NCI-H2107 treated with DMSO at 0.1 percent for 48 hours (cell line): ENCODE results near the gene DMXL2.
"Not testable (repeated sequence)": the region's sequence is repeated elsewhere in the genome, so short reads cannot be mapped to it uniquely, and the experiment has no call there.

Experiments
- DNase-seq: peaks from one replicate; lab custom pipeline; 2025; ENCODE audit not compliant: unreplicated experiment; lab: John Stamatoyannopoulos, UW

DMXL2 gene

GRCh38 chr15:51579012-51579411 is 43.6 kb downstream of the DMXL2 start:
- DNase-seq: no peak

GRCh38 chr15:51577636-51578304 is 44.8 kb downstream of the DMXL2 start:
- DNase-seq: no peak

GRCh38 chr15:51576911-51577500 is 45.6 kb downstream of the DMXL2 start:
- no peak for DNase-seq

GRCh38 chr15:51576286-51576850 is 46.2 kb downstream of the DMXL2 start:
- DNase-seq: no peak

- DNase-seq: no peak
Observed at GRCh38 chr15:51575775-51576174, 46.8 kb downstream of the DMXL2 start.

DNA sequence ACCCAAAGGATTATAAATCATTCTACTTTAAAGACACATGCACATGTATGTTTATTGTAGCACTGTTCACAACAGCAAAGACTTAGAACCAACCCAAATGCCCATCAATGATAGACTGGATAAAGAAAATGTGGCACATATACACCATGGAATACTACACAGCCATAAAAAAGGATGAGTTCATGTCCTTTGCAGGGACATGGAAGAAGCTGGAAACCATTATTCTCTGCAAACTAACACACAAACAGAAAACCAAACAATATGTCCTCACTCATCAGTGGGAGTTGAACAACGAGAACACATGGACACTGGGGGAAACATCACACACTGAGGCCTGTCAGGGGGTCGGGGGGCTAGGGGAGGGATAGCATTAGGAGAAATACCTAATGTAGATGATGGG is 49.2 kb downstream of the DMXL2 start:
- DNase-seq: not testable (repeated sequence)

DNA sequence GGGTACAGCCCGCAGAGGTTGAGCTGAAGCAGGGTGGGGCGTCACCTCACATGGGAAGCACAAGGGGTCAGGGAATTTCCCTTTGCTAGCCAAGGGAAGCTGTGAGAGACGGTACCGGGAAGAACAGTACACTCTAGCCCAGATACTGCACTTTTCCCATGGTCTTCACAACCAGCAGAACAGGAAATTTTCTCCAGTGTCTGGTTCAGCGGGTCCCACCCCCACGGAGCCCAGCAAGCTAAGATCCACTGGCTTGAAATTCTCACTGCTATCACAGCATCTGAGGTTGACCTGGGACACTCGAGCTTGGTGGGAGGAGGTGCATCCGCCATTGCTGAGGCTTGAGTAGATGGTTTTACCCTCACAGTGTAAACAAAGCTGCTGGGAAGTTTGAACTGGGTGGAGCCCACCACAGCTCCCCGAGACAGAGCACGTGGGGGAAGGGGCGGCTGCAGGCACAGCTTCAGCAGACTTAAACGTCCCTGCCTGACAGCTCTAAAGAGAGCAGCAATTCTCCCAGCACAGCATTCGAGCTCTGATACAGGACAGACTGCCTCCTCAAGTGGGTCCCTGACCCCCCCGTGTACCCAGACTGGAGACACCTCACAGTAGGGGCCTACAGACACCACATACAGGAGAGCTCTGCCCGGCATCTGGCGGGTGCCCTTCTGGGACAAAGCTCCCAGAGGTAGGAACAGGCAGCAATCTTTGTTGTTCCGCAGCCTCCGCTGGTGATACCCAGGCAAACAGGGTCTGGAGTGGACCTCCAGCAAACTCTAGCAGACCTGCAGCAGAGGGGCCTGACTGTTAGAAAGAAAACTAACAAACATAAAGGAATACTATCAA is 53.4 kb downstream of the DMXL2 start:
- DNase-seq: not testable (repeated sequence)

DNA sequence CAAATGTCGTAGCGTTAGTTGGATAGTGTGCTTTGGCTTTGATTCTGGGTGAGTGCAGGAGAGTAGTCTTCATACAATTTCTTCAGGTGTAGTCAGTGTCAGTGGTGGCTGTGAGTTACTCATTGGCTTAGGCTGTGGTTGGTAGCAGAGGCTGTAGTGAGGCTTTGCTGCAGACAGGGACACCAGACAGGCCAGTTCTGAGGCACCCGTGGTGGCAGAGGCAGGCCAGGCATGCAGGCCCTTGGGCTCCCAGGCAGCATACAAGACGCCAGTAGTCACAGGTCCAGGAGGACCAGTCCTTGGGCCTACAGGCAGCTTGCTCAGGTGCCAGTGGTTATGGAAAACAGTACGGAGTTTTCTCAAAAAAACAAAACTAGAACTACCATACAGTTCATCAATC is 61.3 kb downstream of the DMXL2 start:
- no peak for DNase-seq

- DNase-seq: no peak
Observed at GRCh38 chr15:51558876-51559275, 63.7 kb downstream of the DMXL2 start.

DNA sequence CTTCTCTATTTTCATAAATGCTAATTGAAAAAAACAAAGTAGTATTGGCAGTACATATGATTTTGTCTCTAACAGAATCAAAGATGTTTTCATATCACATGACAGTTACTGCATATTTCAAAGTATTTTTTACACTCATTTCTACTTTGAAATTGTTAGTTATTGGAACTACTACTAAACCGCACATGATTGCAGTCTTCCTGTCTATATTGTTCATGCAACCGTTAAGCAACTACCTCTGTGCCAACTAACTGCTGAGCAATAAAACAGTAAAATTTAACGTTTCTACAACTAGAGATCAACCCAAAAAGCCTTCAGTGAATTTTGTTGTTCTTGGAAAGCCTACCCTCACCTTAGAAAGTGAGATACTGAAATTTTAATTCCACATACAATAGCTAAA is 64.2 kb downstream of the DMXL2 start:
- no peak for DNase-seq

DNA sequence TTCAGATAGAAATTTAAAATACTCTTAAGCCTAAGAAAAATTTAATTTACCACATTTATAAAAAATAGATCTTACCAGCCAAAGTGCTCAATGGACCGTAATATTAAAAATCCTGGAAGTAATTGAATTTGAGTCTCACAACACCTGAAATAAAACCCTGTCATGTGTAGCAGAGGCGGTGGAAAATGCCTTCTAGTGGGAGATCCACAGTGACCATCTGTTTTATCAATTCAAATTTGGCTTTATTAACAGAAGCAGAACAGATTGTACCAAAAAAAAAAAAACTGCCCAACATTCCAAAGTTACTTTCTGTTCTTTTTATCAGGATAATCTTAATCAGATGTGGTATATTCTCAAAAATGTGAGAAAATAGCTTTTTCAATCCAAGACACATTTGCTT is 71.7 kb downstream of the DMXL2 start:
- no peak for DNase-seq

DNA sequence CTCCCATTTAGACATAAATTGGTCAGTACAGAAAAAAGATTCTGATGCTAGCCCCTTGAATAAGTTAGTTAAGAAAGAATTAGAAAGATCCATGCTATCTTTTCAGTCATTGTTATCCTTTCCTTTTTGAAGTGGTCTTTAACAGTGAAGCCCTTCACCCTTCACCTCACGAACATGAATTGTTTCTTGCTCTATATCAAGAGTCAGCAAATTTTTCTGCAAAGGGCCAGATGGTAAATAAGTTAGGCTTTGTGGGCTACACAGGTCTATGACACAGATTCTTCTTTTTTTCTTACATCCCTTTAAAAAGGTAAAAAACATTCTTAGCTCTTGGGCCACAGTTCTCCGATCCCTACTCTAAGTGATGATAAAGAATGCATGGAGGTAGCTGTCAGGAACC is 74.9 kb downstream of the DMXL2 start:
- no peak for DNase-seq

DNA sequence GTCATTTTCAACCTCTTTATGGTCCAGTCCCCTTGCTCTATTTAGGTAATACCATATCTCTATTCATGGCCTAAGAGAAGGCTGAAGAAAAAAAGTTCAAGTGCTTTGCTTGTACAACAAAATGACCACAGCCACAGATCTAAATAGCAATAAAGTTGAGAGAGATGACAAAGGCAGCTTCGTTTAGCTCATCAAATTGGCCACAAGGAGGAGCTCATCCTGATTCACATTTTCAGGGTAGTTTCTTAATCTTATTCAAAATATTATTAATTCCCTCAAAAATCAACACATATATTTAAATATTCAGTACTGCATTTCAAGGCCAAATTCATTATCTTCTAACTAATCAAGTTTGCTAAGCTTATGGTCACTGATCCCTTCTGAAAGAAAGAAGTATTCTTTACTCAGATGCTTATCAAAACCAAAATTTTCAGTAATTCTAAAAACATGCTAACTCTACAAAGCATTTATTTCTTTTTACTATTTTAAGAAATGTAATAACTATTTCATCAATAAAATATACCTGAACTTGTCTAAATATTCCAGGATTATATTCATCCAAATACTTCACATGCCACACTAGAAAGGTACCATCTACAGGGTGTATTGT is 85.5 kb downstream of the DMXL2 start:
- no peak for DNase-seq

- no peak for DNase-seq
Observed at GRCh38 chr15:51533672-51534398, 88.7 kb downstream of the DMXL2 start.

DNA sequence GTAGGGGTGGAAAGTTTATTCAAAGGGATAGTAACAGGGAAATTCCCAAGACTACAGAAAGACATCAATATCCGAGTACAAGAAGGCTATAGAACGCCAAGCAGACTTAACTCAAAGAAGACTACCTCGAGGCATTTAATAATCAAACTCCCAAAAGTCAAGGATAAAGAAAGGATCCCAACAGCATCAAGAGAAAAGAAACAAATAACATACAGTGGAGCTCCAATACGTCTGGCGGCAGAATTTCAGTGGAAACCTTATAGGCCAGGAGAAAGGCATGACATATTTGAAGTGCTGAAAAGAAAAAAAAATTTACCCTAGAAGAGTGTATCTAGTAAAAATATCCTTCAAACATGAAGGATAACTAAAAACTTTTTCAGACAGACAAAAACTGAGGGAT is 95.6 kb downstream of the DMXL2 start:
- no peak for DNase-seq

DNA sequence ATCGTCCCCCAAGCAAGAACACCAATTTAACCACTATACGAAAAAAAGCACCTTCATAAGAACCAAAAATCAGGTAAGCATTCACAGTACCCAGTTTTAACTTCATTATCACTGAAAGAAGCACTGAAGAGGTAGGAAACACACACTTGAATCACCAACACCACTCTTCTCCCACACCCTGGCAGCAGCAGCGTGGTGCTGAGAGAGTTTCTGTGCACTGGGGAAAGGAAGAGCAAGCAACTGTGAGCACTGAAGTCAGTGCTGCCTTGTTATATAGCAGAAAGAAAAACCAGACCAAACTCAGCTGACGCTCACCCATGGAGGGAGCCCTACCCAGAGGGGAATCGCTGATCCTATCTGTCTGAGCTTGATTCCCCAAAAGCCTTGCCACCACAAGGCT is 98.2 kb downstream of the DMXL2 start:
- no peak for DNase-seq

GRCh38 chr15:51516291-51516690 is 106.3 kb downstream of the DMXL2 start:
- no peak for DNase-seq

DNA sequence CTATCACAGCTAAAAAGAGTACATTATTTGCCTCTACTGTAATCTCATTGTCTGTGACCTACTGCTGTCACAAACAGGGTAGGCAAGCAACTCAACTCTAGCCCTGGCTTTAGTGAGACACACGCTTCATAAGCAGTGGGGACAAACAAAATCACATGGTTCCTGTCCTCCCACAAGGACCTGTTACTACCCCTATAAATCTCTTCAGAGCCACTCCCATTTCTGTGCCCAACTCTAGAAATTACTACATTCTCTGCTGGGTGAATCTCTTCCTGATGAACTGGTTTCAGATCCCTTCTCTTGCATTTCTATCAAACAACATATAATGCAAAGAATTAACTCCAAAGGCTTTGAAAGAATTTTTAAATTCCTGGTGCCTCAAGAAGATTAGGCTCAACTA is 117.3 kb downstream of the DMXL2 start:
- DNase-seq: no peak

GRCh38 chr15:51503003-51503402 is 119.6 kb downstream of the DMXL2 start:
- DNase-seq: no peak

GRCh38 chr15:51499379-51499976 is 123.1 kb downstream of the DMXL2 start:
- no peak for DNase-seq
